NCI-H2196 (cell line): ENCODE measurements around the gene MBD3.
"Not testable (repeated sequence)": the region's sequence is repeated elsewhere in the genome, so short reads cannot be mapped to it uniquely, and the experiment has no call there.

Source experiments
- DNase-seq: peaks from one replicate; lab custom pipeline; 2025; ENCODE audit not compliant: unreplicated experiment; lab: John Stamatoyannopoulos, UW

MBD3 gene, protein sequence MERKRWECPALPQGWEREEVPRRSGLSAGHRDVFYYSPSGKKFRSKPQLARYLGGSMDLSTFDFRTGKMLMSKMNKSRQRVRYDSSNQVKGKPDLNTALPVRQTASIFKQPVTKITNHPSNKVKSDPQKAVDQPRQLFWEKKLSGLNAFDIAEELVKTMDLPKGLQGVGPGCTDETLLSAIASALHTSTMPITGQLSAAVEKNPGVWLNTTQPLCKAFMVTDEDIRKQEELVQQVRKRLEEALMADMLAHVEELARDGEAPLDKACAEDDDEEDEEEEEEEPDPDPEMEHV

DNA sequence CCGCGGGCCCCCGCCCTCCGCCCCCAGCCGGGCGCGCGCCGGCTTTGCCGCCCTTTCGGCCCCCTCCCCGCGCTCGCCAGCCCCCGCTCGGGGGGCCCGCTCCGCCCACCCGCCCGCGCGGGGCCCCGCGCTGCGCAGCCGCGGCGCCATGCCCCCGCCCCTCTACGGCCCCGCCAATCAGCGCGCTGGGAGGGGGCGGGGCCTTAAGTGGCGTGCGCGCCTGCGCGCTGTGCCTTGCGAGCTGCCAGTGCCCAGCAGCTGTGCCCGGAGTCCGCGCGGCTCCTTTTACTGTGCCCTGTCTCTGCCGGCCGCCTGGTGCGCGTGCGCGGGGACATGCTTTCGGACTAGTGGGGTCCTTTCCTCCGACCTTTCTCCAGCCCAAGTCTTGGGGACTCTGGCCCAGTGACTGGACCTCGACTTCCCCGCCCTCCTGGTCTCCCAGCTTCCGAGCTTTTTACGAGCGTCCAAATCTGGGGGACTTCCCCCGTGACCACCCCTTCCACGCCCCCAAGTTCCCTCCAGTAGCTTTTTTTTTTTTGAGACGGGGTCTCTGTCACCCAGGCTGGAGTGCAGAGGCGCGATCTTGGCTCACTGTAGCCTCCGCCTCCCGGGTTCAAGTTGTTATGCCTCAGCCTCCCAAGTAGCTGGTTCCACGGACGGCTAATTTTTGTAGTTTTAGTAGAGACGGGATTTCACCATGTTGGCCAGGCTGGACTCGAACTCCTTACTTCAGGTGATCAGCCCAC, at the start of gene MBD3:
Gene MBD3, minus strand, starts transcription at position 111 of the 746 bp plus-strand sequence. CDS start 234 bp downstream, outside the sequence.
- DNase-seq = peak; percentile 96

GRCh38 chr19:1640893-1641448, 48.3 kb upstream of the MBD3 start:
- not testable (repeated sequence) for DNase-seq

DNA sequence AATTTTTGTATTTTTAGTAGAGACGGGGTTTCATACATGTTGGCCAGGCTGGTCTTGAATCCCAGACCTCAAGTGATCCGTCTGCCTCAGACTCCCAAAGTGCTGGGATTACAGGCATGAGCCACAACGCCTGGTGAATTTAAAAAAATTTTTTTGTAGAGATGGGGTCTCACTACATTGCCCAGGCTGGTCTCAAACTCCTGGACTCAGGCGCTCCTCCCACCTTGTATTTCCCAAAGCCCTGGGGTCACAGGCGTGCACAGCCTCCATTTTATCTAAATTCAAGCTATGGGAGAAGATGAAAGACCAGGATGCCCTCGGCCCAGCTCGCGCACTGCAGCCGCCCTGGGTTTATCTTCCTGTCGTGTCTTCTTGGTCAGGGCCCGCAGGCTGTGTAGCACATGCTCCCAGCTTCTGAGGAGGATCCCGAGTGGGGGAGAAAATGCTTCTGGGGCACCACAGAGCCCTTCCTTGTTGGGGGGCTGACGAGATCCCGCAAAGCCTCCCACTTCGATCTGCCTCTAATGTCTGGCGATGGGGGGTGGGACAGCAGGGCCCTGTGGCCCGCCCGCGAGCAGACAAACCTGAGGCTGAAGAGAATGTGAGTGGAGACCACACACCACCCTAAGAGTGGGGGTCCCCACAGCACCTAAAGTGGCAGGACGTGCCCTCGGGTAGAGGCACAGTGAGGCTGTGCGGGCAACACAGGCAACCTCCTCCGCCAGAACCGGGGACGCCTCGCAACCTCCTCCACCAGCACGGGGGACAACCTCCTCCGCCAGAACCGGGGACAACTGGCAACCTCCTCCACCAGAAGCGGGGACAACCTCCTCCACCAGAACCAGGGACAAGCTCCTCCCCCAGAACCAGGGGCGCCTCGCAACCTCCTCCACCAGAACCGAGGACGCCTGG, 43.9 kb upstream of the MBD3 start:
- no peak for DNase-seq

- DNase-seq = no peak
These were observed 42.2 kb upstream of the MBD3 start for GRCh38 chr19:1634938-1635243.

DNA sequence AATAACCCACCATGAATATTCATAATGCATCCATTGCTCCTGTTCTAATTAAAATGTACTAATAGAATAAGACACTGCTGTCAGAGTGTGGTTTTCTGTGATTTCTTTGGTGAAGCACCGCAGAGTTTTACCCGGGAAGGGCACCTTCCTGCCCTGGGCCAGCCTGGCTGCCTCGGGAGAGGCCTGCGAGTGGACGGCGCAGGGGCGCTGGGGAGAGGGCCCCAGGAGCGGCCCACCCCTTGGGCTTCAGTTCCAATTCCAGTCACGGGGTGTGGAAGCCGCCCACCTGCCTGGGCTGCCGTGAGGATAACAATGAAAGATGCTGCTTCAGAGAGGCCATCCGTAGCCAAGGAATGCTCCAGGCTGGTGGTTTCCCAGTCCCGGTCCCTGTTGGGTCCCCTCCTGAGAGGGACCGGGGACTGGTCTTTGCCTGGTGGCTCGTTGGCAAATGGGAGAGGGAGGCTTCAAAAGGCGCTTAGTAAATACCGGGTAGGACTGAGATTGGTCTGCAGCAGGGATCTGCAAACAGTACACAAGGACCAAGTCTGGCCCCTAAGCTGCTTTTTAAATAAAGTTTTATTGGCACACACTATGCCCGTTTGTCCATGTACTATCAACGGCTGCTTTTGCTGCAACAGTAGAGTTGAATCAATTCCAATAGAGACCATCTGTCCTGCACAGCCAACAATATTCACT, 41.7 kb upstream of the MBD3 start:
- no peak for DNase-seq

DNA sequence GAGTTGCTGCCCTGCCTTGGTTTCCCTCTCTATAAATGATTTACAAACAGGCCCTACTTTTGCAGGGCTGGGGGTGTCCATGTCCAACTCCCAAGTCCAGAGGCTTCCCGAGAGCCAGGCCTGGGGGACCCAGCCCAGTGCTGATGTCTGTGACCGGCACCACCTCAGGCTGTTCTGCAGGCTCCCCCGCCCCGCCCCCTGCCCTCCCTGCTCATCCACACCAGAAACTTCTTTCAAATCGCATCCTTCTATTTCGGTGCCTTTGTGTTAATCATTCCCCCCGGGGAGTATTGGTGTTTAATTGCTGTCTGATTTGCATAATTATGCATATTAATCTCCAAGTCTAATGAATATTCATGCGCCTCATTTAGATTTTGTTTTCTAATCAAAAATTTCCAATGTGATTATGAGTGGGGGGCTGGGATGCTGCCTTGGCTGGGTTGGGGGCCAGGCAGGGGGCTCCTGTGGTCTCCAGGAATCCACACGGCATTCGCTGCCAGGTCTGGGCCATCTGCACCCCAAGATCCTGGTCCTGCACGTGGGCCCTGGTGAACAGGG, 40.7 kb upstream of the MBD3 start:
- no peak for DNase-seq

DNA sequence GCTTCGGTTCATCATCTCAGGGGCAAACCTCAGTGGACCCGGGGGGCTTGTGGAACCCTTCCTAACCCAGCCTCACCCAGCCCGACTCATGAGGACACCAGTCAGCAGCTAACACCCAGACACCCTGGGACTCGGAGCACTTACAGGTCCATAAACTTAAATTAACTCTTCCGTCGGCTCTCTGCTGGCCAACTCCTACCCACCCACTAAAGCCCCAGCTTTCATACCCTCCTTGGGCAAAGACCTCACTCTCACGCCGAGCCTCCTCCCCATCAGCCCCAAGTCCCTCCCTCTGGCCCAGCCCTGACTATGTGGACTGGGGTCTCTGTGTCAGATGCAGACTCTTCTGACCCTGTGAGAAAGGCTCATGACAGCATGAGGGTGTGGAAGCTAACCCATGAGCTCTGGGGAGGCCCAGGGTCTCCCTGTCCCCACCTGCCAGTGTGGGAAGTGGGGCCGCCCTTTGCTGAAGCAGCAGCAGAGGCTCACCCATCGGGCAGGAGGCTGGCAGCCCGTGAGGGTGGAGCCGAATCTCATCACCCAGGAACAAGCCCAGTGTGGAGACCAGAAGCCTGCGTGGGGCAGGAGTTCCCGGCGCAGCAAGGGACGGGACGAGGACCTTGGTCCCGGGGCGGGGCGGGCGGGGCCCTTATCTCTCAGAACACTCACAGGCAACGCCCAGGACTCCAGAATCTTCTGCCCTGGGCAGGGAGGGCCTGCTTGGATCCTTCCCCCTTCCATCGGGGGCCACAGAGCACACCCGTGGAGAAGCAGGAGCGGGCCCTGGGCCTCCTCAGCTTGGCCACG, 40.0 kb upstream of the MBD3 start:
- no peak for DNase-seq

GRCh38 chr19:1631557-1632100, 39.0 kb upstream of the MBD3 start:
- no peak for DNase-seq

GRCh38 chr19:1630811-1631210, 38.1 kb upstream of the MBD3 start:
- no peak for DNase-seq

- DNase-seq = no peak
These were observed 37.3 kb upstream of the MBD3 start for GRCh38 chr19:1630012-1630411.

GRCh38 chr19:1629256-1629808, 36.7 kb upstream of the MBD3 start:
- DNase-seq = no peak

DNA sequence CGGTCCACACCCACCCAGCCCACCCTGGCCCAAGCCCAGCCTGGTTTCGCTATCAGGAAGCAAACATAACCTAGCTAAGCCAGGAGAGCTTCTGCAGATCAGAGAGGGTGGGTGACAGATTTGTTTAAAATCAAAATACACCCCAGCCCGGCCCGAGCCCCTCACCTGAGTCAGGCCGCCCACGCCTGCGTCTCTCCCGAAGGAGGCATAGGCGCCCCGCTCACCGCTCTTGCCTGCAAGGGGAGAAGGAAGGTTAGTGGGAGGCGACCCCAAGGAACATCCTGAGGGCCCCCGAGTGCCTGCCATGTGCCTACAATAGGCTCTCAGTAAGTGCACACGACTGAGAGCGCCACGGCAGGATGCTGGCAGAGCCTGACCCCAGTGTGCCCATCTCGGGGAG, 34.5 kb upstream of the MBD3 start:
- DNase-seq = no peak

GRCh38 chr19:1626417-1627010, 33.8 kb upstream of the MBD3 start:
- no peak for DNase-seq

DNA sequence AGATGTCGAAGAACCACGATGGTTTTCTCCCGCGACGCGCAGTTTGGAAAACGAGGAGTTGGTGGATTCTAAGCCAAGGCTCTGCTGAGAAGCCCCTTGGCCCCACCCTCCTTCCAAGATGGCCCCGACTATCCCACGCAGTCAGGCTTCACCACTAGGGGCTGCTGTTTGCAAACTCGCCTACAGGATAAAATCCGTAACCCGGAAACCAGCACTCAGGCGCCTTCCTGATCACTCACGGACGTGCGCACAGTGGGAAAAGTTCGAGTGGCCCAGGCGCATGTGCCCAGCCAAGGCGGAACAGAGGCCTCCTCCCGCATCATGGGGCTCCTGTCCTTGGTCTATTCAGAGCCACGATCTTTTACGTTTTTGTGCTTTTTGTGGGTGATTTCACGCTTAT, 31.8 kb upstream of the MBD3 start:
- DNase-seq = peak; percentile 23

DNA sequence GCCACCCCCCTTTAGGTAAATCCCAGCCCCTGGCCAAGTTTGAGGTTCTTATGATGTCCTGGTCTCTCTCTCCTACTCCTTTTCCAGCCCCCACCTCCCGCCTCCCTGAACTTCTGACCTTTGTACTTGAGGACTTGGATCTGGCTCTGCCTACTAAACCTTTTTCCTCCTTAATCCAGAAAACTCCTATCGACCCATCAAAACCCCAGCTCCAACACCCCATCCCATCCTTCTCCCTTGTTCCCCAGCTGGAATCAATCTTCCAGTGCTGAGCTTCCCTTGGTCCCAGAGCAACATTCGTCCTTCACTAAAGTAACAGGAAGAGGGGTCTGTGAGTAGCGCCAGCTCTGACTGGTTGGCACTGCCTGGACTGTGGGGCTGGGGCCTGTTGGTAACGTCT, 29.9 kb upstream of the MBD3 start:
- no peak for DNase-seq

DNA sequence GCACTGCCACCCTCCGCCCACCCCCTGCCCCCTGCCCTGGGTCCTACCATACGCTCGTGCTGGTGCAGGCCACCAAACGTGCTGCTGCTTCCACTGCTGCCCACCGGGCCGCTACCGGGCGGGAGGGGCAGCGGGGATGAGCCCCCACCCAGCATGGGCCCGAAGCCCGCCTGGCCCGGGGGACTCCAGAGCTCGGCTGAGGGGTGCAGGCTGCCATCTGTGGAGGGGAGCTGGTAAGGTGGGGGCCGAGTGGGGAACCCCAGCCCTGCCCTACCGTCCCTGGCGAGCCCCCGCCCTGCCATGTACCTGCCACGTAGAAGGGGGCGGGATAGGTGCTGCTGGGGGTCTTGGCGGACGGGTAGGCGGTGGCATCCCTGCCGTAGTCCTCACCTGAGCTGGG, 29.3 kb upstream of the MBD3 start:
- no peak for DNase-seq

DNA sequence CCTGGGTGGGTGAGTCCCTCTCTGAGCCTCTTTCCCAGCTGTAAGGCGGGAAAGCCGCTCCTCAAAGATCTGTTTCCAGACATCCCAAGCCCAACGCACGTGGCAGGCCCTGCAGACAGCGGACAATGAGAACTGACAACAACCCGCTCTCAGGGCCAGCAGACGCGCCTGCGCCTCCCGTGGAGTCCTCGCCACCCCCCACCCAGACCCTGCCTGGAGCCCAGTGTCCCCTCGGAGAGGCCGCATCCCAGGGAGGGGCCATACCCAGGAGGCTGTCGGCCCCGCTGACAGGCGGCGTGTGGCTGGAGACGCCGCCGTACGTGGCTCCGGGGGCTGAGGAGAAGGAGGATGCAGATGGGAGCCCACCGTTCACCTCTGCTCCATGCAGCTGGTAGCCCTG, 28.9 kb upstream of the MBD3 start:
- no peak for DNase-seq

DNA sequence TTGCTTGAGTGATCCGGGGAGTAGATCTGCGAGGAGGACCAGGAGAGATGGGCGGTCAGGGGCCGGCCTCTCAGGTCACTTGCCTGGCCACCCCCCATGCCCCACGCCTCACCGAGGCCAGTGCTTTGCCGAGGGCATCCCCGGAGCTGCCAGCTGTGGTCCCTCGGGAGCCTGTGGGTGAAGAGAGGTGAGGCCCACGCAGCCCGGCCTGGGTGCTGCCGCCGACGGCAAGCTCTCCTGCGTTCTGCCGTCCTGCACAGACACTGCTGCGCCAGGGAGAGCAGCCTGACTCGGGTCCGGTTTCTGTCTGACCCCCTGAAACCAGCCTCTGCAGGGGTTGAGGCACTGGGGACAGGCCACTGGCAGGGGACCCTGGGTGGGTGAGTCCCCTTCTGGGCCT, 28.4 kb upstream of the MBD3 start:
- no peak for DNase-seq

GRCh38 chr19:1620502-1620901, 27.8 kb upstream of the MBD3 start:
- DNase-seq = no peak
